ENCODE measurements around the gene DOCK3.

- no peak for TF ChIP-seq ISL1 (CRISPR knock-in tag; IDR thresholded peaks at IDR 0.05)
- TF ChIP-seq POU6F1 (CRISPR knock-in tag; IDR thresholded peaks at IDR 0.05; ENCODE audit: borderline replicate concordance, low read depth) = no peak
- TF ChIP-seq ZFP3 (CRISPR knock-in tag; IDR thresholded peaks at IDR 0.05) = no peak
- no peak for TF ChIP-seq ZFP30 (CRISPR knock-in tag; IDR thresholded peaks at IDR 0.05)
- no peak for TF ChIP-seq BACH2 (CRISPR knock-in tag; IDR thresholded peaks at IDR 0.05; ENCODE audit: borderline replicate concordance)
- no peak for TF ChIP-seq TSHZ2 (CRISPR knock-in tag; IDR thresholded peaks at IDR 0.05)
- no peak for TF ChIP-seq CSDC2 (CRISPR knock-in tag; IDR thresholded peaks at IDR 0.05)
- TF ChIP-seq ZNF70 (CRISPR knock-in tag; IDR thresholded peaks at IDR 0.05) = no peak
- TF ChIP-seq GLIS3 (CRISPR knock-in tag; IDR thresholded peaks at IDR 0.05) = no peak
- TF ChIP-seq CREB5 (CRISPR knock-in tag; IDR thresholded peaks at IDR 0.05; ENCODE audit: low read depth) = no peak
- no peak for TF ChIP-seq ZNF565 (CRISPR knock-in tag; conservative IDR thresholded peaks at IDR 0.05; ENCODE audit: low read depth)
- no peak for TF ChIP-seq ESRRG (CRISPR knock-in tag; IDR thresholded peaks at IDR 0.05)
Measured at GRCh38 chr3:51408021-51408420, 733.3 kb downstream of the DOCK3 start.
